Left lung (tissue), 10 donors: ENCODE measurements around the gene OR9A4. TPM values are rescaled to one million over a fixed set of nuclear protein-coding genes. Genes with fewer than 3 reads are reported as not detected.

Source experiments
- ATAC-seq: fragments of 200-7000 bp; cut with Tn5 transposase; one replicate; pipeline ENCODE4 v1.9.1; 2020; ENCODE audit warnings: moderate library complexity
- DNase-seq, 4 donors: peaks; one replicate each; pipeline ENCODE4 v3.0.0-alpha.2; 2013 to 2020
- H3K27ac ChIP-seq, 2 donors: fragments of 200-600 bp; sonication (generic) in 1 of 2; one replicate each; pipeline versions ENCODE4 v1.5.0 to v1.8.0; 2020 to 2021
- H3K27me3 ChIP-seq, 2 donors: fragments of 200-600 bp; sonication (generic) in 1 of 2; one replicate each; pipeline versions ENCODE4 v1.5.0 to v1.8.0; 2020 to 2021
- H3K36me3 ChIP-seq, 2 donors: fragments of 200-600 bp; sonication (generic) in 1 of 2; one replicate each; pipeline versions ENCODE4 v1.5.0 to v1.8.0; 2020 to 2021
- H3K4me1 ChIP-seq, 2 donors: fragments of 200-600 bp; one replicate each; pipeline ENCODE4 v1.8.0; 2021
- H3K4me3 ChIP-seq, 2 donors: fragments of 200-600 bp; sonication (generic) in 1 of 2; one replicate each; pipeline versions ENCODE4 v1.5.0 to v1.8.0; 2020 to 2021; ENCODE audit warnings: mild to moderate bottlenecking in 1 of 2
- H3K9me3 ChIP-seq, 2 donors: fragments of 200-600 bp; sonication (generic) in 1 of 2; one replicate each; pipeline versions ENCODE4 v1.5.0 to v1.8.0; 2020 to 2021
- intact Hi-C, 2 donors: fragments of 100-400 bp; cut with DNase I; formaldehyde crosslinking; loops; one replicate each; pipeline versions ENCODE4 v1.11.2 to v1.14.2; 2022
- polyA plus RNA-seq, 6 donors: library from polyadenylated mRNA; unstranded; fragments of 120-200 nt; gene quantifications; one replicate each; pipeline ENCODE4 v1.2.1, GENCODE V29; 2013; ENCODE audit not compliant: insufficient read length in 6 of 6
- total RNA-seq, 2 donors: library from RNA; stranded (reverse); fragmentation: NEBNext Ultra II Directional; extraction: Animal tissue kit (Norgen Biotek cat#: 25700); gene quantifications; one replicate each; pipeline ENCODE4 v1.2.1, GENCODE V29; 2021
- TF ChIP-seq, protein P1 (sequence below), 2 donors: fragments of 200-600 bp; sonication (generic) in 1 of 2; IDR thresholded peaks; one replicate each; pipeline versions ENCODE4 v1.5.0 to v1.8.0; 2021; ENCODE audit warnings: antibody characterized with exemption in 2 of 2
- donor health status: DM: no; HTN: yes; CAD: no.
- donor health status: DM: no; HTN: no; CAD: no.

OR9A4 gene
- total and polyA plus RNA-seq, 8 donors, result not detected

- Histone ChIP-seq H3K27me3 (no peaks in the 10 kb centered on the region), H3K9me3 (no peaks in the 10 kb centered on the region), H3K4me1 (peaks cover 0 to 37% of the 10 kb centered on the region in 2 donors), H3K4me3 (no peak overlapping the region), H3K36me3 (no peaks in the 10 kb centered on the region), H3K27ac (no peak overlapping the region)
- ATAC-seq (no peak), DNase-seq (no peak)
- intact Hi-C loops, result no loop called here
- TF ChIP-seq, protein P1, sequence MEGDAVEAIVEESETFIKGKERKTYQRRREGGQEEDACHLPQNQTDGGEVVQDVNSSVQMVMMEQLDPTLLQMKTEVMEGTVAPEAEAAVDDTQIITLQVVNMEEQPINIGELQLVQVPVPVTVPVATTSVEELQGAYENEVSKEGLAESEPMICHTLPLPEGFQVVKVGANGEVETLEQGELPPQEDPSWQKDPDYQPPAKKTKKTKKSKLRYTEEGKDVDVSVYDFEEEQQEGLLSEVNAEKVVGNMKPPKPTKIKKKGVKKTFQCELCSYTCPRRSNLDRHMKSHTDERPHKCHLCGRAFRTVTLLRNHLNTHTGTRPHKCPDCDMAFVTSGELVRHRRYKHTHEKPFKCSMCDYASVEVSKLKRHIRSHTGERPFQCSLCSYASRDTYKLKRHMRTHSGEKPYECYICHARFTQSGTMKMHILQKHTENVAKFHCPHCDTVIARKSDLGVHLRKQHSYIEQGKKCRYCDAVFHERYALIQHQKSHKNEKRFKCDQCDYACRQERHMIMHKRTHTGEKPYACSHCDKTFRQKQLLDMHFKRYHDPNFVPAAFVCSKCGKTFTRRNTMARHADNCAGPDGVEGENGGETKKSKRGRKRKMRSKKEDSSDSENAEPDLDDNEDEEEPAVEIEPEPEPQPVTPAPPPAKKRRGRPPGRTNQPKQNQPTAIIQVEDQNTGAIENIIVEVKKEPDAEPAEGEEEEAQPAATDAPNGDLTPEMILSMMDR (IDR thresholded peaks at IDR 0.05), result no peak
Observed at GRCh38 chr7:141949911-141950310, 33.7 kb downstream of the OR9A4 start.

- Histone ChIP-seq H3K36me3 (no peaks in the 10 kb centered on the region), H3K27me3 (no peaks in the 10 kb centered on the region), H3K9me3 (no peaks in the 10 kb centered on the region), H3K4me1 (peaks cover 0 to 37% of the 10 kb centered on the region in 2 donors), H3K27ac (no peak overlapping the region), H3K4me3 (no peak overlapping the region)
- DNase-seq, result no peak
- ATAC-seq, result no peak
- intact Hi-C loops, result no loop called here
- TF ChIP-seq, protein P1 (IDR thresholded peaks at IDR 0.05), result no peak
Observed at GRCh38 chr7:141950806-141951205, 34.6 kb downstream of the OR9A4 start.

DNA sequence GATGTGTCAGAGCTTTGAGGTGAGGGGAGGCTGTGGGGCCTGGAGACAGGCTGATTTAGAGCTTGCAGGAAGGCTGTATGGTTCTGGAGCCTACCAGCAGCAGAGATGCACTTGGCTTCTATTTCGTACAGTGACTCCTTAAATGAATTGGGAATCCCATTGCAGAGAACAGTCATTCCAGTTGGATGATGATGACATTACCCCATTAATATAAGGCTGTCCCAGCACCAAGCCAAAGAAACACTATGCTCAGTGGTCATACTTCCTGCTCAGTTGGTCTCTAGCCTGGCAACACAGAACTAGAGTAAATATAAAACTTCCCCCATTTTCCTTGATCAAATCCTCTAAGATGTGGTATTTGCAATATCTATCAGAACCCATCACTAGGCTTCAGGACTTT, 36.3 kb downstream of the OR9A4 start:
- Histone ChIP-seq H3K4me1 (peaks cover 0 to 40% of the 10 kb centered on the region in 2 donors), H3K27ac (no peak overlapping the region), H3K4me3 (no peak overlapping the region), H3K27me3 (no peaks in the 10 kb centered on the region), H3K9me3 (no peaks in the 10 kb centered on the region), H3K36me3 (no peaks in the 10 kb centered on the region)
- DNase-seq, result no peak
- TF ChIP-seq, protein P1 (IDR thresholded peaks at IDR 0.05), result no peak
- no peak for ATAC-seq
- intact Hi-C loops, result no loop called here

DNA sequence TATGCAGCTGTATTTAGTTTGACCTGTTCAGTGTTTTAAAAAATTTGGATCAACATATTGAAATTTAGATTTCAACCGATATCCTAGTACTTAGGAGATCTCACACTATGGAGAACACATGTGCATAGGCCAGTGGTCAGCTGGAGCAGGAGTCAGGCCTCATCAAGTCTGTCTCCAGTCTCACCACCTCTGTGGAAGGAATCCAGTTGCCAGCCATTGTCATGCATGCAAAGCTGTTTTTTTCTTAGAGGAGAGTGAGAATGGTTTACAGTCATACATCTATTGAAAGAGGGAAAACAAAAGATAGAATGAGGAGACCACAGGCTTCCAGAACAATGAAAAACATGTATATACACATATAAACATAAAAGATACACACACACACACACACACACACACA, 38.1 kb downstream of the OR9A4 start:
- intact Hi-C loops, result no loop called here
- Histone ChIP-seq H3K36me3 (no peaks in the 10 kb centered on the region), H3K9me3 (no peaks in the 10 kb centered on the region), H3K27ac (no peak overlapping the region), H3K4me3 (no peak overlapping the region), H3K27me3 (no peaks in the 10 kb centered on the region), H3K4me1 (peaks cover 0 to 38% of the 10 kb centered on the region in 2 donors)
- no peak for ATAC-seq
- no peak for DNase-seq
- TF ChIP-seq, protein P1 (IDR thresholded peaks at IDR 0.05), result no peak

- Histone ChIP-seq H3K4me1 (peaks cover 0 to 33% of the 10 kb centered on the region in 2 donors), H3K9me3 (no peaks in the 10 kb centered on the region), H3K27ac (peak overlapping the region in 1 of 2 donors; percentile 35), H3K27me3 (no peaks in the 10 kb centered on the region), H3K4me3 (no peak overlapping the region), H3K36me3 (no peaks in the 10 kb centered on the region)
- TF ChIP-seq, protein P1 (IDR thresholded peaks at IDR 0.05), result no peak
- intact Hi-C loops, result no loop called here
- no peak for DNase-seq
- ATAC-seq, result peak; percentile 23
Observed at GRCh38 chr7:141956084-141956483, 39.9 kb downstream of the OR9A4 start.
